MCF 10A (cell line): ENCODE data around the gene MSI2. TPM values are rescaled to one million over a fixed set of nuclear protein-coding genes. Genes with fewer than 3 reads are reported as not detected.

ENCODE experiments used
- BruUV-seq: library from RNA; stranded (reverse); fragments of 400-500 nt; replicated peaks from 2 replicates; lab custom pipeline; 2021; lab: Mats Ljungman, UMichigan
- CTCF ChIA-PET: fragments of 300-600 bp; sonication (Branson Sonifier 250); formaldehyde crosslinking; extraction: SDS; loops from one replicate; lab custom pipeline; 2021; ENCODE audit warnings: antibody characterized with exemption, inconsistent platforms; lab: Yijun Ruan, JAX
- POLR2A ChIA-PET: fragments of 300-600, 350-650 bp; sonication (Branson Sonifier 250); formaldehyde crosslinking; extraction: SDS; loops from one replicate; lab custom pipeline; 2020; ENCODE audit warnings: antibody characterized with exemption, inconsistent platforms; lab: Yijun Ruan, JAX
- DNase-seq: peaks from one replicate; pipeline ENCODE4 v3.0.0-alpha.2; 2018; ENCODE audit not compliant: unreplicated experiment
- H3K27ac Mint-ChIP-seq: one replicate; pipeline ENCODE4 v1.8.0; 2022; ENCODE audit warnings: mild to moderate bottlenecking, low read depth, mixed read lengths; ENCODE audit not compliant: unreplicated experiment
- H3K27me3 Mint-ChIP-seq: one replicate; pipeline ENCODE4 v1.8.0; 2022; ENCODE audit warnings: mixed read lengths; ENCODE audit not compliant: insufficient read depth, unreplicated experiment
- H3K36me3 Mint-ChIP-seq: one replicate; pipeline ENCODE4 v1.8.0; 2022; ENCODE audit warnings: mild to moderate bottlenecking, moderate library complexity, mixed read lengths; ENCODE audit not compliant: insufficient read depth, unreplicated experiment
- H3K4me1 Mint-ChIP-seq: one replicate; pipeline ENCODE4 v1.8.0; 2022; ENCODE audit warnings: mixed read lengths; ENCODE audit not compliant: insufficient read depth, unreplicated experiment
- H3K4me3 Mint-ChIP-seq: one replicate; pipeline ENCODE4 v1.8.0; 2022; ENCODE audit warnings: mild to moderate bottlenecking, moderate library complexity, mixed read lengths; ENCODE audit not compliant: unreplicated experiment
- H3K9me3 Mint-ChIP-seq: one replicate; pipeline ENCODE4 v1.8.0; 2022; ENCODE audit warnings: mixed read lengths; ENCODE audit not compliant: unreplicated experiment
- CTCF ChIP-seq: fragments of 200-600 bp; IDR thresholded peaks from one replicate; pipeline ENCODE4 v1.8.0; 2022; ENCODE audit warnings: antibody characterized with exemption, mild to moderate bottlenecking; ENCODE audit not compliant: unreplicated experiment
- intact Hi-C: fragments of 100-400 bp; cut with micrococcal nuclease; formaldehyde crosslinking; loops from 2 replicates; pipeline ENCODE4 v1.14.1; 2022
- total RNA-seq: library from RNA; stranded (reverse); gene quantifications from 2 replicates; pipeline ENCODE4 v1.2.3, GENCODE V29; 2022

The MSI2 gene
- total RNA-seq, 1 experiment from 2014 or later = 60.6 TPM

GRCh38 chr17:57609125-57609877, 353.0 kb downstream of the MSI2 start:
- Mint-ChIP-seq H3K4me3 (no peak overlapping the region), H3K27ac (no peak overlapping the region), H3K27me3 (no peaks in the 10 kb centered on the region), H3K36me3 (peaks cover 18% of the 10 kb centered on the region), H3K9me3 (no peaks in the 10 kb centered on the region), H3K4me1 (peaks cover 18% of the 10 kb centered on the region)
- no peak for TF ChIP-seq CTCF
- ChIA-PET CTCF (interaction anchor here (0.7 to 1.2 kb wide), 2 partner anchors 11 to 13 kb away, joined by 3 to 4 read pairs; no protein-coding TSS in a partner anchor), POLR2A (interaction anchor here (0.6 kb wide), 1 partner anchor 396 kb away, joined by 3 read pairs; no protein-coding TSS in a partner anchor)
- intact Hi-C loops = no loop called here
- BruUV-seq = no TSS peak
- no peak for DNase-seq

- no peak overlapping the region for H3K27ac Mint-ChIP-seq
- CTCF ChIA-PET = interaction anchor here (1.2 kb wide), 1 partner anchor 12 kb away, joined by 4 read pairs; no protein-coding TSS in a partner anchor
- POLR2A ChIA-PET = interaction anchor here (0.6 kb wide), 1 partner anchor 396 kb away, joined by 3 read pairs; no protein-coding TSS in a partner anchor
- peaks cover 18% of the 10 kb centered on the region for H3K4me1 Mint-ChIP-seq
- TF ChIP-seq CTCF = no peak
- DNase-seq = no peak
- no peak overlapping the region for H3K4me3 Mint-ChIP-seq
- intact Hi-C loops = no loop called here
- H3K27me3 Mint-ChIP-seq = no peaks in the 10 kb centered on the region
- H3K36me3 Mint-ChIP-seq = peaks cover 18% of the 10 kb centered on the region
- no peaks in the 10 kb centered on the region for H3K9me3 Mint-ChIP-seq
- no TSS peak for BruUV-seq
Measured at GRCh38 chr17:57609878-57610270, 353.6 kb downstream of the MSI2 start.

GRCh38 chr17:57612202-57613071, 356.1 kb downstream of the MSI2 start:
- intact Hi-C loops = no loop called here
- POLR2A ChIA-PET = no interaction called here
- H3K27me3 Mint-ChIP-seq = no peaks in the 10 kb centered on the region
- H3K4me3 Mint-ChIP-seq = no peak overlapping the region
- H3K27ac Mint-ChIP-seq = no peak overlapping the region
- BruUV-seq = no TSS peak
- CTCF ChIA-PET = interaction anchor here (1.0 kb wide), 1 partner anchor 14 kb away, joined by 5 read pairs; no protein-coding TSS in a partner anchor
- H3K4me1 Mint-ChIP-seq = peaks cover 11% of the 10 kb centered on the region
- DNase-seq = no peak
- H3K9me3 Mint-ChIP-seq = no peaks in the 10 kb centered on the region
- peaks cover 23% of the 10 kb centered on the region for H3K36me3 Mint-ChIP-seq
- TF ChIP-seq CTCF = no peak
